Upper lobe of left lung (tissue), 6 donors: Measurements from ENCODE around the gene ABI1. TPM values are rescaled to one million over a fixed set of nuclear protein-coding genes. Genes with fewer than 3 reads are reported as not detected.

Experiments used
- ATAC-seq, 2 donors: fragments of 200-7000 bp; cut with Tn5 transposase; one replicate each; pipeline ENCODE4 v1.9.1; 2022; ENCODE audit warnings: mild to moderate bottlenecking in 2 of 2, moderate library complexity in 2 of 2; ENCODE audit not compliant: low FRiP score in 2 of 2
- DNase-seq, 2 donors: peaks; one replicate each; pipeline ENCODE4 v3.0.0-alpha.2; 2019 to 2020
- H3K27ac ChIP-seq, 4 donors: fragments of 200-600 bp; sonication (generic); one replicate each; pipeline ENCODE4 v1.5.1; 2016 to 2019
- H3K27me3 ChIP-seq, 4 donors: fragments of 200-600 bp; sonication (generic); one replicate each; pipeline ENCODE4 v1.5.1; 2017 to 2019
- H3K36me3 ChIP-seq, 4 donors: fragments of 200-600 bp; sonication (generic); one replicate each; pipeline ENCODE4 v1.5.1; 2016 to 2019
- H3K4me1 ChIP-seq, 4 donors: fragments of 200-600 bp; sonication (generic); one replicate each; pipeline ENCODE4 v1.5.1; 2018 to 2019
- H3K4me3 ChIP-seq, 4 donors: fragments of 200-600 bp; sonication (generic); one replicate each; pipeline ENCODE4 v1.5.1; 2017 to 2019; ENCODE audit warnings: mild to moderate bottlenecking in 2 of 4, moderate library complexity in 1 of 4
- H3K9me3 ChIP-seq, 4 donors: fragments of 200-600 bp; sonication (generic); one replicate each; pipeline ENCODE4 v1.5.1; 2018 to 2019
- CTCF ChIP-seq, 6 experiments: fragments of 450-650 bp in 4 of 6; fragments of 200-600 bp in 2 of 6; sonication (generic) in 2 of 6; IDR thresholded peaks; one replicate each; pipeline ENCODE4 v1.5.1; 2016 to 2019; ENCODE audit warnings: antibody characterized with exemption in 6 of 6
- EP300 ChIP-seq, 4 donors: sonication (generic); formaldehyde crosslinking; IDR thresholded peaks; one replicate each; pipeline ENCODE4 v1.5.1; 2017; ENCODE audit warnings: antibody characterized with exemption in 4 of 4, control low read depth in 2 of 4
- POLR2A ChIP-seq, 4 donors: fragments of 450-650 bp; IDR thresholded peaks; one replicate each; pipeline ENCODE4 v1.5.1; 2016 to 2017; ENCODE audit warnings: antibody characterized with exemption in 4 of 4, mild to moderate bottlenecking in 2 of 4
- POLR2AphosphoS5 ChIP-seq, 2 donors: sonication (generic); formaldehyde crosslinking; IDR thresholded peaks; one replicate each; pipeline ENCODE4 v1.5.1; 2017; ENCODE audit warnings: antibody characterized with exemption in 2 of 2
- WGBS, 2 donors: methylation state at CpG; one replicate each; pipeline ENCODE4 v1.1.5; 2017 to 2018; 5-methylcytosine and 5-hydroxymethylcytosine counted together
- total RNA-seq, 6 donors: library from RNA; depleted of rRNA in 4 of 6; stranded (reverse); fragments of >200 nt in 4 of 6; gene quantifications; one replicate each; pipeline versions ENCODE4 v1.1.0 to v1.2.1, GENCODE V29; 2016 to 2021
- donor health status: DM: no; HTN: no; CAD: no; lungs with moderate emphysema.
- donor health status: DM: no; HTN: yes; CAD: no; lungs with severe emphysema.

Gene ABI1
- total RNA-seq, 6 donors from 2014 or later, result 23.5 to 57.6 (median 48.6) TPM

- no peak overlapping the region for H3K4me3 ChIP-seq
- ATAC-seq (no peak), DNase-seq (no peak)
- H3K4me1 ChIP-seq, result peaks cover 36 to 54% (median 45%) of the 10 kb centered on the region in 4 donors
- H3K36me3 ChIP-seq, result no peaks in the 10 kb centered on the region
- 50 to 66% methylated on average over 1 of the region's 1 CpG for WGBS, 2 donors
- H3K9me3 ChIP-seq, result no peaks in the 10 kb centered on the region
- no peaks in the 10 kb centered on the region for H3K27me3 ChIP-seq
- TF ChIP-seq EP300 (IDR thresholded peaks at IDR 0.05), result no peak
- TF ChIP-seq POLR2AphosphoS5 (IDR thresholded peaks at IDR 0.05), result no peak
- no peak for TF ChIP-seq POLR2A (IDR thresholded peaks at IDR 0.05)
- no peak for TF ChIP-seq CTCF (IDR thresholded peaks at IDR 0.05)
- H3K27ac ChIP-seq, result no peak overlapping the region
Observed at GRCh38 chr10:26854524-26854923, 6.2 kb downstream of the ABI1 start.

GRCh38 chr10:26844396-26844975 lies 16.3 kb downstream of the ABI1 start:
- Histone ChIP-seq H3K4me1 (peaks cover 13 to 30% (median 19%) of the 10 kb centered on the region in 4 donors), H3K36me3 (no peaks in the 10 kb centered on the region), H3K27ac (no peak overlapping the region), H3K4me3 (no peak overlapping the region), H3K9me3 (no peaks in the 10 kb centered on the region), H3K27me3 (no peaks in the 10 kb centered on the region)
- no peak for ATAC-seq
- DNase-seq, result no peak
- WGBS, 2 donors, result 55 to 63% methylated on average over 5 of the region's 5 CpGs
- no peak for TF ChIP-seq EP300 (IDR thresholded peaks at IDR 0.05)
- TF ChIP-seq POLR2AphosphoS5 (IDR thresholded peaks at IDR 0.05), result no peak
- TF ChIP-seq CTCF (IDR thresholded peaks at IDR 0.05), result no peak
- no peak for TF ChIP-seq POLR2A (IDR thresholded peaks at IDR 0.05)

GRCh38 chr10:26843736-26844135 lies 17.0 kb downstream of the ABI1 start:
- TF ChIP-seq CTCF (IDR thresholded peaks at IDR 0.05), result no peak
- no peak for TF ChIP-seq EP300 (IDR thresholded peaks at IDR 0.05)
- TF ChIP-seq POLR2AphosphoS5 (IDR thresholded peaks at IDR 0.05), result no peak
- no peak for TF ChIP-seq POLR2A (IDR thresholded peaks at IDR 0.05)
- Histone ChIP-seq H3K9me3 (no peaks in the 10 kb centered on the region), H3K36me3 (no peaks in the 10 kb centered on the region), H3K4me3 (no peak overlapping the region), H3K4me1 (peaks cover 12 to 27% (median 18%) of the 10 kb centered on the region in 4 donors), H3K27ac (no peak overlapping the region), H3K27me3 (no peaks in the 10 kb centered on the region)
- DNase-seq (no peak), ATAC-seq (no peak)
- WGBS, 2 donors, result 56 to 57% methylated on average over 3 of the region's 3 CpGs

- no peaks in the 10 kb centered on the region for H3K36me3 ChIP-seq
- ATAC-seq (no peak), DNase-seq (no peak)
- peaks cover 13 to 32% (median 22%) of the 10 kb centered on the region in 4 donors for H3K4me1 ChIP-seq
- no peak overlapping the region for H3K27ac ChIP-seq
- H3K9me3 ChIP-seq, result no peaks in the 10 kb centered on the region
- no peak overlapping the region for H3K4me3 ChIP-seq
- no peaks in the 10 kb centered on the region for H3K27me3 ChIP-seq
- 65 to 70% methylated on average over 3 of the region's 3 CpGs for WGBS, 2 donors
- TF ChIP-seq EP300 (IDR thresholded peaks at IDR 0.05), result no peak
- no peak for TF ChIP-seq POLR2A (IDR thresholded peaks at IDR 0.05)
- no peak for TF ChIP-seq CTCF (IDR thresholded peaks at IDR 0.05)
- TF ChIP-seq POLR2AphosphoS5 (IDR thresholded peaks at IDR 0.05), result no peak
Observed at GRCh38 chr10:26841733-26842317, 18.9 kb downstream of the ABI1 start.
